Measurements from ENCODE around the gene CNTRL.
A peak's percentile ranks its signal among the peaks of the same experiment; 100 is the strongest.

Gene CNTRL

DNA sequence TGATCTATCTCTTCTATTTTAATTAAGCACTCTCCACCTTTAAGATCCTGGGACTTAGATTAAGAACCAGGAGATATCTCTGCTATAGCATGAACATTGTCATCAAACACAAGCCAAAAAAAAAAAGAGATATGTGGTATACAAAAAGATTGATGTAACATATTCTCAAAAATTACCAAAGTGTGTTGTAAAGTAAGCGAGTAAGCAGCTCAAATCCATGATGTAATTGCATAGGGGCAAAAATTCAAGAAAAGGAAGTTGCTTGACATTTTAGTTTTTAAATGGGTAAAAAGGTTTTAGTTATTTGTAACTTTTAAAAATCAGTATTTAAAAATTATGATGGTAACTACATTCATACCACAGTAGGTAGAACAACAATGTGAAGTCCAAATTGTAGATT is 40.7 kb downstream of the CNTRL start:
- DNase-seq (ENCODE audit: low read depth in 2 of 2) = no peak
- TF ChIP-seq, protein P1, sequence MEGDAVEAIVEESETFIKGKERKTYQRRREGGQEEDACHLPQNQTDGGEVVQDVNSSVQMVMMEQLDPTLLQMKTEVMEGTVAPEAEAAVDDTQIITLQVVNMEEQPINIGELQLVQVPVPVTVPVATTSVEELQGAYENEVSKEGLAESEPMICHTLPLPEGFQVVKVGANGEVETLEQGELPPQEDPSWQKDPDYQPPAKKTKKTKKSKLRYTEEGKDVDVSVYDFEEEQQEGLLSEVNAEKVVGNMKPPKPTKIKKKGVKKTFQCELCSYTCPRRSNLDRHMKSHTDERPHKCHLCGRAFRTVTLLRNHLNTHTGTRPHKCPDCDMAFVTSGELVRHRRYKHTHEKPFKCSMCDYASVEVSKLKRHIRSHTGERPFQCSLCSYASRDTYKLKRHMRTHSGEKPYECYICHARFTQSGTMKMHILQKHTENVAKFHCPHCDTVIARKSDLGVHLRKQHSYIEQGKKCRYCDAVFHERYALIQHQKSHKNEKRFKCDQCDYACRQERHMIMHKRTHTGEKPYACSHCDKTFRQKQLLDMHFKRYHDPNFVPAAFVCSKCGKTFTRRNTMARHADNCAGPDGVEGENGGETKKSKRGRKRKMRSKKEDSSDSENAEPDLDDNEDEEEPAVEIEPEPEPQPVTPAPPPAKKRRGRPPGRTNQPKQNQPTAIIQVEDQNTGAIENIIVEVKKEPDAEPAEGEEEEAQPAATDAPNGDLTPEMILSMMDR (IDR thresholded peaks at IDR 0.05; ENCODE audit: low read depth, low read length) = no peak
- H3K4me3 ChIP-seq (replicated peaks in 1 of 2; ENCODE audit: low read depth in 2 of 2, low read length in 2 of 2) = no peak overlapping the region

DNA sequence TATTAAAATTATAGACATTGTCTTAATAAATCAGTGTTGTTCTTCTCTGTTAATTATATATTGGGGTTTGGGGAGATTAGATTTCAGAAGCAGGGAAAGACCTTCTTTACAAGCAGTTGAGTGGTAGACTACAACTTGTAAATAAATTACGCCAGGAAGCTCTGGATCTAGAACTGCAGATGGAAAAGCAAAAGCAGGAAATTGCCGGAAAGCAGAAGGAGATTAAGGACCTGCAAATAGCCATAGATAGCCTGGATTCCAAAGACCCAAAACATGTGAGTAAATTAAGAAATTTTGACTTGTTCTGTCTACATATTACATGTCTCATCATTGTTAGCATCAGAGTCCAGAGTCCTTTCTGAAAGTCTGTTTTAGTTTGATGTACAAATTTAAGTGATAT is 43.5 kb downstream of the CNTRL start:
- DNase-seq (ENCODE audit: low read depth in 2 of 2) = no peak
- no peak overlapping the region for H3K4me3 ChIP-seq (replicated peaks in 1 of 2; ENCODE audit: low read depth in 2 of 2, low read length in 2 of 2)
- TF ChIP-seq, protein P1 (IDR thresholded peaks at IDR 0.05; ENCODE audit: low read depth, low read length) = no peak

DNA sequence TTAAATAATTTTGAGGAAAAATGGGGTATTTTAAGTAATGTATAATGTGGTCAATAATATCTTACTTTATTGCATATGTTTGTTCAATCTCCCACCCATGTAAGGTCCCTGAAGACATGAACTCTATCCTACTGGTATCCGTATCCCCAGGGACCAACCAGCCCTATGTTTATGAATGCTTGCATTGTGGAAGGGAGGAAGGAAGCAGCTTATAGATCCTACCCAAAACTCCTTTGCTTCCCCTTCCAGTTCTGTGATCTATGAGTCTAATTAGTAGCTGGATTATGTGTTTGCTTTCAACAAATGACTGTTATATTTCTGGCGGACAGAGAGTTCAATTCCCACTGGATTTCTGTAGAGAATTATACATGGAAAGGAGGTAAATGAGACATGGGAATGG is 45.6 kb downstream of the CNTRL start:
- H3K4me3 ChIP-seq (replicated peaks in 1 of 2; ENCODE audit: low read depth in 2 of 2, low read length in 2 of 2) = no peak overlapping the region
- TF ChIP-seq, protein P1 (IDR thresholded peaks at IDR 0.05; ENCODE audit: low read depth, low read length) = no peak

GRCh38 chr9:121121582-121122087 is 46.9 kb downstream of the CNTRL start:
- TF ChIP-seq, protein P1 (IDR thresholded peaks at IDR 0.05; ENCODE audit: low read depth, low read length) = peak; percentile 37
- H3K4me3 ChIP-seq (replicated peaks in 1 of 2; ENCODE audit: low read depth in 2 of 2, low read length in 2 of 2) = peak overlapping the region; percentile 38 to 52
- peak; percentile 97 for DNase-seq (ENCODE audit: low read depth in 2 of 2)

More for the DNA sequence above, 45.6 kb downstream of the CNTRL start:
- DNase-seq (ENCODE audit: low read depth in 2 of 2) = no peak

GRCh38 chr9:121122246-121123032 is 47.7 kb downstream of the CNTRL start:
- TF ChIP-seq, protein P1 (IDR thresholded peaks at IDR 0.05; ENCODE audit: low read depth, low read length) = no peak
- peak overlapping the region; percentile 38 to 52 for H3K4me3 ChIP-seq (replicated peaks in 1 of 2; ENCODE audit: low read depth in 2 of 2, low read length in 2 of 2)
- DNase-seq (ENCODE audit: low read depth in 2 of 2) = peak in 1 of 2 donors; percentile 25

DNA sequence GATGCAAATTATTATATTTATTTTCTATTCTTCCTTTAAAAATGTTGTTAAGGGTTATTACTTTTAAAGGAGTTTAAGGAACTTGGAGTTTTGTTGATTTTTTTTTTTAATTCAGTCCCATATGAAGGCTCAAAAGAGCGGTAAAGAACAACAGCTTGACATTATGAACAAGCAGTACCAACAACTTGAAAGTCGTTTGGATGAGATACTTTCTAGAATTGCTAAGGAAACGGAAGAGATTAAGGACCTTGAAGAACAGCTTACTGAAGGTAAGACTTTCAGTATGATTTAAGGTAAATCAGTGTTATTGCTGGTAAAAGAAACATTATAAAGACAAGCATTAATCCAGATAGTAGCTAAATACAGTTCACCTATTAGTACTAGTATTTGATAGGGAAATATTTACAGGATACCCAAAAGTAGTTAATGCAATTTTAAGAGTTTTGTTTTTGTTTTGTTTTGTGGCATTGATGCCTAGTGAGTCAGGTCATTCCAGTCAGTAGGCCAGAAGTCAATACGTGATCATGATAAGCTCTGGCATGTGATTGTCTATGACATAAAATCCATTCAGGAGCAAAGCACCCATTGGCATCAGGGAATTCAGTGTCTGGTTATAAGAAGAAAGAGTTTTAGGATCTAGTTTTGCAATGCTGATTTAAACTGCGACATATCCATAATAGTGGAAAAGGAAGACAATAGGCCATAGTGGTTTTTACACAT is 49.2 kb downstream of the CNTRL start:
- DNase-seq (ENCODE audit: low read depth in 2 of 2) = peak in 1 of 2 donors; percentile 2
- H3K4me3 ChIP-seq (replicated peaks in 1 of 2; ENCODE audit: low read depth in 2 of 2, low read length in 2 of 2) = no peak overlapping the region
- TF ChIP-seq, protein P1 (IDR thresholded peaks at IDR 0.05; ENCODE audit: low read depth, low read length) = no peak
